GM12865 (cell line): ENCODE results near the gene MYBPC2.

Experiments
- DNase-seq: peaks from one replicate; pipeline ENCODE4 v3.0.0; 2010; ENCODE audit warnings: low read depth
- H3K4me3 ChIP-seq: 2 replicates; pipeline ENCODE4 v1.5.1; 2011; ENCODE audit warnings: mild to moderate bottlenecking, low read depth, low read length, control low read depth
- TF ChIP-seq, protein P1 (sequence below): IDR thresholded peaks from 2 replicates; pipeline ENCODE4 v1.5.1; 2011; ENCODE audit warnings: low read length, control low read depth, low read depth, inconsistent platforms; ENCODE audit not compliant: insufficient read depth; ENCODE audit errors: missing control alignments

Gene MYBPC2

GRCh38 chr19:50501568-50502475 lies 69.1 kb downstream of the MYBPC2 start:
- H3K4me3 ChIP-seq, result no peak overlapping the region
- DNase-seq, result no peak
- TF ChIP-seq, protein P1, sequence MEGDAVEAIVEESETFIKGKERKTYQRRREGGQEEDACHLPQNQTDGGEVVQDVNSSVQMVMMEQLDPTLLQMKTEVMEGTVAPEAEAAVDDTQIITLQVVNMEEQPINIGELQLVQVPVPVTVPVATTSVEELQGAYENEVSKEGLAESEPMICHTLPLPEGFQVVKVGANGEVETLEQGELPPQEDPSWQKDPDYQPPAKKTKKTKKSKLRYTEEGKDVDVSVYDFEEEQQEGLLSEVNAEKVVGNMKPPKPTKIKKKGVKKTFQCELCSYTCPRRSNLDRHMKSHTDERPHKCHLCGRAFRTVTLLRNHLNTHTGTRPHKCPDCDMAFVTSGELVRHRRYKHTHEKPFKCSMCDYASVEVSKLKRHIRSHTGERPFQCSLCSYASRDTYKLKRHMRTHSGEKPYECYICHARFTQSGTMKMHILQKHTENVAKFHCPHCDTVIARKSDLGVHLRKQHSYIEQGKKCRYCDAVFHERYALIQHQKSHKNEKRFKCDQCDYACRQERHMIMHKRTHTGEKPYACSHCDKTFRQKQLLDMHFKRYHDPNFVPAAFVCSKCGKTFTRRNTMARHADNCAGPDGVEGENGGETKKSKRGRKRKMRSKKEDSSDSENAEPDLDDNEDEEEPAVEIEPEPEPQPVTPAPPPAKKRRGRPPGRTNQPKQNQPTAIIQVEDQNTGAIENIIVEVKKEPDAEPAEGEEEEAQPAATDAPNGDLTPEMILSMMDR, result no peak

DNA sequence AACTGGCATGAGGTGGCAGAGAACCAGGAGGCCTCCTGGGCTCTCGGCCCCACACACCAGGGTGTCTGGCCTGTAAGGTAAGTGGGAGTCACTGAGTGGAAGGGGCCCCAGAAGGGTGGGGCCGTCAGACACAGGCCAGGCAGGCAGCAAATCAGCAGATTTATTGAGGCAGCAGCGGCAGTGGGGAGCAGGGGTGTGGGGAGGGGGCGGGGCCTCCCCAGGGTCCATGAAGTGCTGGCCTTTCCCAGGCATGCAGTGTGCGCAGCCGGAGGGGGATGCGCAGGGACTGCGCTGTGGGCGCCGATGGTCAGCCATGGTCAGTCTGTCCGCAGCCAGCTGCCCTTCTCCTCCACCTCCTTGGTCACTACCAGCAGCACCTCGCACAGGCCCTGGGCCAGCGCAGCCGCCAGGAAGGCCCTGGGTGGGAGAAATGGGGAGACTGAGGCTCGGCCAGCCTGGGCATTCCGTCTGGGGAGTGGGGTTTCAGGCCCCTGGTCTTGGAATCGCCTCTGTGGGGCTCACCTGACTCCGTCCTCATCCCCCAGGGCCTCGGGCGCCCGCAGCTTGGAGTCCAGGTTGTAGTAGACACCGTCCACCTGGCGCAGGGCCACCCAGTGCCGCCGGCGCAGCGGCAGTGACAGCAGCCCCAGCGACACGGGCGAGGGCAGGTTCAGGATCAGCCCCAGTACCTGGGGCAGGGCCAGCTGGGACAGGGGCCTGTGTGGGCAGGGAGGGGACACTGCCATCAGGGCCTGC lies 73.3 kb downstream of the MYBPC2 start:
- DNase-seq, result no peak
- TF ChIP-seq, protein P1, result no peak
- no peak overlapping the region for H3K4me3 ChIP-seq

DNA sequence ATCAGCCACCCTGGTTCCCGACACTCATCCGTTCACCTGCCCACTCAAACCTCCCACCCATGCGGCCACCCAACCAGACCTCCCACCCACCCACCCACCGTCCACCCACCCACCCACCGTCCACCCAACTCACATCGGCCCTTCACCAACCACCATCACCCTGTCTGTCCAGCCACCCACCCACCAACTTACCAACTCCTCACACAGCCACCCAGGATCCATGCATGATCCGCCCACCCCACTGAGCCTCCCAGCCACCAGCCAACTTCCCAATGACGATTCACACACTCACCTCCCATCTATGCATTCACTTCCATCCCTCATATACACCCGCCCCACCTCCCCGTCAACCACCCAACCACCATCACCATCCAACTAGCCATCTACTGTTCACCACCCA lies 74.0 kb downstream of the MYBPC2 start:
- DNase-seq, result no peak
- TF ChIP-seq, protein P1, result no peak
- H3K4me3 ChIP-seq, result no peak overlapping the region

GRCh38 chr19:50507376-50507775 lies 74.7 kb downstream of the MYBPC2 start:
- H3K4me3 ChIP-seq, result no peak overlapping the region
- no peak for DNase-seq
- TF ChIP-seq, protein P1, result no peak

- no peak for DNase-seq
- no peak overlapping the region for H3K4me3 ChIP-seq
- TF ChIP-seq, protein P1, result no peak
These were observed 76.1 kb downstream of the MYBPC2 start for GRCh38 chr19:50508843-50509190.

DNA sequence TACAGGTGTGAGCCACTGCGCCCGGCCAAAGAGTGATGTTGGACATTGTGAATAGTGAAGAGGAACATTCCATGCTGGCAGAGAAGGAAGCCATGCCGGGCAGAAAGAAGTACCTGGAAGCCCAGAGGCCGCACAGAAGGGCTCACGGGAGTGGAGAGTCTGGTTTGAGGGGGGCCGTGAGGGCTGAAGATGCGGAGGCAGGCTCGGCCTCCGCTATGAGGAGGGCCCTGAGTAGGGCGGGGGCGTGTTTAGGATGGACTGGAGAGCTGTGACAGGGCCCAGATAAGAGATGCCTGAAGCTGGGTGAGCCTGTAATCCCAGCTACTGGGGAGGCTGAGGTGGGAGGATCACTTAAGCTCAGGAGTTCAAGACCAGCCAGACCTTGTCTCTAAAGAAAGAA lies 76.7 kb downstream of the MYBPC2 start:
- no peak for DNase-seq
- TF ChIP-seq, protein P1, result no peak
- no peak overlapping the region for H3K4me3 ChIP-seq
